ENCODE results near the gene PLEKHA5. TPM values are rescaled to one million over a fixed set of nuclear protein-coding genes. Genes with fewer than 3 reads are reported as not detected.

PLEKHA5 gene
- polyA plus RNA-seq, 1 of the 3 experiments (the other 2 are of a cell fraction) = 7.1 TPM

- H3K36me3 ChIP-seq (replicated peaks in 1 of 2; ENCODE audit: control insufficient read depth in 1 of 2, insufficient read depth in 2 of 2, low read length in 1 of 2) = peaks cover 3 to 20% of the 10 kb centered on the region in 2 experiments
- ChIA-PET CTCF (interaction anchor here (0.7 to 0.8 kb wide), 3 partner anchors 41 to 134 kb away, joined by 3 read pairs; no protein-coding TSS in a partner anchor), POLR2A (no interaction called here)
- peak overlapping the region; percentile 68 for H3K9ac ChIP-seq
- H4K20me1 ChIP-seq (ENCODE audit: insufficient read depth) = no peaks in the 10 kb centered on the region
- H3F3A ChIP-seq (replicated peaks; ENCODE audit: insufficient read depth) = peaks cover 22% of the 10 kb centered on the region
- peak overlapping the region; percentile 55 to 74 for H3K27ac ChIP-seq (ENCODE audit: low read depth in 2 of 2, low read length in 1 of 2)
- peaks cover 3 to 11% of the 10 kb centered on the region in 2 experiments; a peak in 2 of 4 replicates for H3K4me1 ChIP-seq (ENCODE audit: control insufficient read depth in 1 of 2, insufficient read depth in 2 of 2, low read depth in 1 of 2, low read length in 1 of 2)
- peaks cover 40% of the 10 kb centered on the region for H3K79me2 ChIP-seq (ENCODE audit: insufficient read depth)
- peak overlapping the region; percentile 91 for H3K4me2 ChIP-seq
- peak overlapping the region; percentile 38 for H2AFZ ChIP-seq (ENCODE audit: low read depth)
- DNase-seq = peak; percentile 69
- 0 out of 2 replicates have a peak, but pooled peaks cover 5% of the 10 kb centered on the region for H3K9me3 ChIP-seq
- H3K9me2 ChIP-seq = no peaks in the 10 kb centered on the region
- TF ChIP-seq GABPA (IDR thresholded peaks at IDR 0.05; ENCODE audit: low read depth) (no peak), PBX3 (IDR thresholded peaks at IDR 0.05) (no peak), ZBTB33 (IDR thresholded peaks at IDR 0.05; ENCODE audit: borderline replicate concordance, low read depth) (no peak), FOXM1 (IDR thresholded peaks at IDR 0.05; ENCODE audit: low read depth) (no peak), SIN3A (IDR thresholded peaks at IDR 0.05; ENCODE audit: borderline replicate concordance, low read depth, low read length) (no peak), EP300 (IDR thresholded peaks at IDR 0.05; ENCODE audit: borderline replicate concordance in 1 of 2, low read depth in 1 of 2, low read length in 1 of 2) (no peak), RFX5 (IDR thresholded peaks at IDR 0.05; ENCODE audit: low read length) (no peak), RXRA (IDR thresholded peaks at IDR 0.05; ENCODE audit: borderline replicate concordance, low read depth) (no peak), TAF1 (IDR thresholded peaks at IDR 0.05; ENCODE audit: borderline replicate concordance, low read depth, low read length) (no peak), ELF1 (IDR thresholded peaks at IDR 0.05) (no peak), FOXJ3 (CRISPR knock-in tag; IDR thresholded peaks at IDR 0.05) (no peak), EZH2phosphoT487 (IDR thresholded peaks at IDR 0.05; ENCODE audit: borderline replicate concordance, low read depth) (no peak), MXI1 (IDR thresholded peaks at IDR 0.05; ENCODE audit: low read depth, low read length) (no peak), POLR2AphosphoS5 (IDR thresholded peaks at IDR 0.05; ENCODE audit: low read depth, low read length) (no peak), RCOR1 (IDR thresholded peaks at IDR 0.05; ENCODE audit: low read length) (no peak), FOSL2 (IDR thresholded peaks at IDR 0.05; ENCODE audit: borderline replicate concordance, low read depth) (no peak), CHD2 (IDR thresholded peaks at IDR 0.05; ENCODE audit: low read length, partially characterized antibody) (no peak)
- H3K4me3 ChIP-seq (ENCODE audit: low read depth in 2 of 2, low read length in 1 of 2) = peak overlapping the region; percentile 78 to 91
- H3K27me3 ChIP-seq (ENCODE audit: insufficient read depth) = no peaks in the 10 kb centered on the region
- WGBS (ENCODE audit: low lambda C conversion rate) = under 1% methylated on average over 52 of the region's 61 CpGs
Observed at GRCh38 chr12:19130224-19131024, 891 bp downstream of the PLEKHA5 start.
